NCI-H2227 treated with DMSO at 0.1 percent for 48 hours (cell line): ENCODE measurements around the gene JUP.

ENCODE experiments used
- DNase-seq: peaks from one replicate; lab custom pipeline; 2025; lab: John Stamatoyannopoulos, UW

Gene JUP

GRCh38 chr17:41810659-41811548 is 24.4 kb upstream of the JUP start:
- DNase-seq: no peak

GRCh38 chr17:41806685-41807445 is 20.4 kb upstream of the JUP start:
- no peak for DNase-seq

GRCh38 chr17:41803049-41804020 is 16.8 kb upstream of the JUP start:
- DNase-seq: no peak

GRCh38 chr17:41801374-41802271 is 15.1 kb upstream of the JUP start:
- peak; percentile 74 for DNase-seq

- no peak for DNase-seq
These were observed 14.3 kb upstream of the JUP start for GRCh38 chr17:41800601-41801373.

- DNase-seq: no peak
These were observed 12.9 kb upstream of the JUP start for GRCh38 chr17:41799366-41799765.

- DNase-seq: no peak
These were observed 10.9 kb upstream of the JUP start for GRCh38 chr17:41797377-41797776.

GRCh38 chr17:41796121-41796895 is 9.8 kb upstream of the JUP start:
- DNase-seq: no peak

- no peak for DNase-seq
These were observed 8.0 kb upstream of the JUP start for GRCh38 chr17:41794540-41794975.

GRCh38 chr17:41793784-41794539 is 7.5 kb upstream of the JUP start:
- no peak for DNase-seq

- DNase-seq: peak; percentile 47
These were observed 6.6 kb upstream of the JUP start for GRCh38 chr17:41792845-41793783.

GRCh38 chr17:41787021-41787418 is 509 bp upstream of the JUP start:
- no peak for DNase-seq

GRCh38 chr17:41785859-41786226 is 668 bp downstream of the JUP start:
- DNase-seq: no peak

- no peak for DNase-seq
These were observed 1.2 kb downstream of the JUP start for GRCh38 chr17:41785091-41785858.

GRCh38 chr17:41784207-41784744 is 2.2 kb downstream of the JUP start:
- DNase-seq: no peak

GRCh38 chr17:41782142-41782541 is 4.4 kb downstream of the JUP start:
- DNase-seq: no peak
